Epidermal melanocyte (primary cell): ENCODE data around the gene HIBADH.

Source experiments
- DNase-seq: peaks from one replicate; pipeline ENCODE4 v3.0.0; 2011; ENCODE audit warnings: low spot score; ENCODE audit not compliant: insufficient read length

HIBADH gene

GRCh38 chr7:27636326-27637006, 26.2 kb downstream of the HIBADH start:
- DNase-seq = no peak

- no peak for DNase-seq
Measured at GRCh38 chr7:27635728-27636127, 27.0 kb downstream of the HIBADH start.

DNA sequence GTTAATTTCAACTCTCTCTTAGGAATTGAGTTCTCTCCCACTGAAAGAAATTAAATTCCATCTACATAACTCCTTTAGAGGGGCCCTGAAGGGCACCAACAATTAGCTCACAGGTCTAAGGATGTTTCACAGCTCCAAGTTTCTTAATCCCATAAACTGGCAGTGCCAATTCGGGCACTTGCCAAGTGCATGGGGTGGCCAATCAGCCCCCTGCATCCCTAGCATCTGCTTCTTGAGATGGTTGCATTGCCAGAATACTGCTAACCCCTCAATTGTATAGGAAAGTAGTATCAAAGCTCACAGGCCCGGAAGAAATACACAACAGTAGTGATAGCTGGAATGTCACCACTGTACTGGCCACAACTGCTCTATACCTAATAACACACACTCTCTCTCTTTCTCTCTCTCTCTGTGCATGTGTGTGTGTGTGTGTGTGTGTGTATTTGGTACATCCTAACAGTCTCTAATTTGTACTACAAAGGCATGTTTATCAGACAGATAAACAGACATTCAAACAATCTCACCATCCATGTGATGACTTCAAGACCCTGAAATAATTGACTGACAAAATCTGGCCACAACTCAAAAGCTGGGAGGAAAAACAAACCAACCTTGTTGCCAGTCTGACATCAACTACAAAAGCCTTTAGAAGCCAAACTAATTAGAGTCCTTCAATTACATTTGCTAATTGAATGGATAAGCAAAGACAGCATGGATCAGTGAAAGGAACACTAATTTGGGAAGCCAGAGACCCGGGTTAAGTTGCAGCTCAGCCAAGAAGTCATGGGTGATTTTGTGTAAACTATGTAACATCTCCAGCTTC, 27.8 kb downstream of the HIBADH start:
- DNase-seq = no peak

GRCh38 chr7:27633062-27633461, 29.6 kb downstream of the HIBADH start:
- no peak for DNase-seq

- DNase-seq = no peak
Measured at GRCh38 chr7:27631391-27631790, 31.3 kb downstream of the HIBADH start.

DNA sequence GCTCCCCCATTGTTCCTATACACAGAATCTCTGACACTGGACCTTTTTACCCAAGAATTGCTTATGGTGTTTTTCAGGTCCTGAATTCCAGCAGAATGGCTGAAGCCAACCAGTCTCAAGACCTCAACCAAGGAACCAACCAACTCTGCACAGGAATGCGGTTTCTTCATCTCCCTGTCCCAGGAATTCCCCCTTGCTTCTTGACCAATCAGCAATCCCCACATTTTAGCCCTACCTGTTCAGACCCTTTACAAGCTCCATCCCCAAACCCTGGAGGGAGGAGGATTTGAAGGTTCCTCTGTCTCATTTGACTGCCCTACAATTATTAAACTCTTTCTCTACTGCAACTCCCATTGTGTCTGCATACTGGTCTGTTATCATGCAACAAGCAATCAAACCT, 35.5 kb downstream of the HIBADH start:
- DNase-seq = no peak

DNA sequence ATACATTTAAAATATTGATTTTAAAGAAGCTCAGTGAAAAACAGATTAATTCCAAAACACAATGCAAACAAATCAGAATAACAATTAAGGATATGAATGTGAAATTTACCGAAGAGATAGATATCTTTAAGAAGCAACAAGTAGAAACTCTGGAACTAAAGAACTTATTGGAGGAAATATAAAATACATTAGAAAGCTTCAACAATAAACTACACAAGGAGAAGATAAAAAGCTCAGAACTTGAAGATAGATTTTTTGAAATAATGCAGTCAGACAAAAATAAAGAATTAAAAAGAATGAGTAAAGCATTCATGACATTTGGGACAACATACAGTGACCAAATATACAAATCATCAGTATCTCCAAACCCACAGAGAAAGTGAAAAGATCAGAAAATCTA, 43.2 kb downstream of the HIBADH start:
- DNase-seq = no peak

GRCh38 chr7:27617651-27618381, 44.9 kb downstream of the HIBADH start:
- no peak for DNase-seq

- no peak for DNase-seq
Measured at GRCh38 chr7:27616914-27617548, 45.7 kb downstream of the HIBADH start.

DNA sequence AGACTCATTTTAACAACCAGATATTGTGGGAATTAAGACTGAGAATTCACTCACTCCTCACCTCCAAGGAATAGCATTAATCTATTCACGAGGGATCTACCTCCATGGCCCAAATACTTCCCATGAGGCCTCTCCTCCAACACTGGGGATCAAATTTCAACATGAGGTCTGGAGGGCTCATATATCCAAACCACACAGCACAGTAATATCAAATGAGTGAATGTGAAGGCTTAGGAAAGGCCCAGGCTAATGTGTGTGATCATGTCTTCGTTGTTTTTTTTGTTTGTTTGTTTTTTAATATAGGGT, 46.5 kb downstream of the HIBADH start:
- DNase-seq = no peak

DNA sequence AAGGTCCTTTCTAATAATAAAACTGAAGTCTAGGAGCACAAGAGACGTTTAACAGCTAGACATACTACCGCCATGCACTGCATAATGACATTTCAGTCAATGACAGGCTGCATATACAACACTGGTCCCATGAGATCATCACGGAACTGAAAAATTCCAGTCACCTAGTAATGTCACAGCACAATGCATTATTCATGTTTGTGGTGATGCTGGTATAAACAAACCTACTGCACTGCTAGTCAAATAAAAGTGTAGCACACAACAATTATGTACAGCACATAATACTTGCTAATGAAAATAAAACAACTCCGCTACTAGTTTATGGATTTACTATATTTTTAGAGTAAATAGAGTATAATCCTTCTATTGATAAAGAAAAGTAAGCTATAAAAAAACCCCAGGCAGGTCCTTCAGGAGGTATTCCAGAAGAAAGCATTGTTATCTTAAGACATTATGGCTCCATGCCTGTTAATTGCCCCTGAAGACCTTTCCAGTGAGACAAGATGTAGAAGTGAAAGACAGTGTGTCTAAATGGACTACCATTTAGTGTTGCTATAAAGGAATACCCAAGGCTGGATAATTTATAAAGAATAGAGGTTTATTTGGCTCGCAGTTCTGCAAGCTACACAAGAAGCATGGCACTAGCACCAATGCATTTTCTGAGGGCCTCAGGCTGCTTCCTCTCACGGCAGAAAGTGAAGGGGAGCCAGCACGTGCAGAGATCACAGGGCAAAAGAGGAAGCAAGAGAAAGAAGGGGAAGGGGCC, 47.1 kb downstream of the HIBADH start:
- no peak for DNase-seq

DNA sequence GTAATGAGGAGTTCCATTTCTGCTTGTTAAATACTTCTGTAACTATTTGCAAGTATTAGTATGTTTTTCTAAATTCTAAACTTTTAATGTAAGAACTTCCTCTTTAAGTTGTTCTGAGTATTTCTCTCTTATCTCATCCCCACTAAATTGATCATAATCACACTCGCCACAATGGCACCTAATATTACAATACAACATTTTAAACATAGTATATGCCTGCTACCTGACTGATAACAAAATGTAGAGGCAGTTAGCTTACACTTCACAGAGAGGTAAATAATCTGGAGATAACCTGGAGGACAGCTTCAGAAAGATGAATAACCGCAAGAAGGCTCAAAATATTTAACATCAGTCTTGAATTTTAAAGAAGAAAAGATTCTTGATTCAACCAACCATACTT, 48.6 kb downstream of the HIBADH start:
- DNase-seq = no peak

DNA sequence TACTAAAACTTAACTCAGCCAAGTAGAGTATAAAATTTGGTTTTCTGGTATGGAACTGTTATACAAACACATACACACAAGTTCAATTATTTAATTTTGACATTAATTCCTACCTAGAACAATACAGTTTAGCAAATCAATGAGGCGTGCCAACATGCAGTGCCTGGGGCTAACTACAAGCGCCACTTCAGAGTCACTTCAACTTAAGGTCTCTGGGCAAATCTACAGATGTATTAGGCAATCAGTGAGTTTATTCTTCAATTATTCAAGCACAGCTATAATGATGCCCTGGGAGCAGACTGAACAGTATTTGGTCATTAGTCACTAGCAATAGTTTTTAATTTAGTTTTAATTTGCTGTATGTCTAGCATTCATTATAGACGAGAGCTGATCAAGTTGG, 51.6 kb downstream of the HIBADH start:
- no peak for DNase-seq

GRCh38 chr7:27608776-27609495, 53.7 kb downstream of the HIBADH start:
- DNase-seq = no peak

DNA sequence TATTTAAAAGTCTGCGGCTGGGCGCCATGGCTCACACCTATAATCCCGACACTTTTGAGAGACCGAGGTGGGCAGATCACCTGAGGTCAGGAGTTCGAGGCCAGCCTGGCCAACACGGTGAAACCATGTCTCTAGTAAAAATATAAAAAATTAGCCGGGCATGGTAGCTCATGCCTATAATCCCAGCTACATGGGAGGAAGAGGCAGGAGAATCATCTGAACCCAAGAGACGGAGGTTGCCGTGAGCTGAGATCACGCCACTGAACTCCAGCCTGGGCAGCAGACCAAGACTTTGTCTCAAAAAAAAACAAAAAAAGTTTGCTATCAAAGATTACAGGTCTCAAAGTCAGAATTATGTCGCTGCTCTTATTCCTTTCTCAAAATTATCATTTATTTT, 55.5 kb downstream of the HIBADH start:
- no peak for DNase-seq

- DNase-seq = no peak
Measured at GRCh38 chr7:27606270-27607209, 56.1 kb downstream of the HIBADH start.

DNA sequence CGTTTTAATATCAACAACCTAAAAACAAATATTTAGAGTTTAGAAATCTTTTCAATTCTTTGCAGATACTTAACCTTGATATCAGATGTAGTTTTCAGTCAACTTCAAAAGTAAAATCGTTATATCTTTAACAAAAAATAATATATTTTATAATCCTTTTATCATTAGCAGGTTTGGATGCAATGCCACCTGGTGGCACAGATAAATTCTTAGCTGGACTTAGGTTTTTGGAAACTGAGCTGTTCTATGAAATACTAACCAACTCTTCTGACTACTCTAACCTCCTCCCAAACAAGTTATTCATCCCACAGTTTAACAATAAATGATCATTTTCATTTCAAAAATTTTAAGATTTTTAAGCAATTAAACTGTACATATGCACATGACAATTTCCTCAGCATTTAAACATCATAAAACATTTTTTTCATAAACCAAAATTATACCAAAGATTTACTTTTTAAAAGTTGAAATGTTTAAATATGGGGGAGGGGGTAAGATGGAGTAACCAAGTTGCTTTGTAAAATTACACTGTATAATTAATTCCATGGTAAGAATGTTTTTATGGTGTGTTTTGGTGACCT, 56.9 kb downstream of the HIBADH start:
- DNase-seq = no peak

DNA sequence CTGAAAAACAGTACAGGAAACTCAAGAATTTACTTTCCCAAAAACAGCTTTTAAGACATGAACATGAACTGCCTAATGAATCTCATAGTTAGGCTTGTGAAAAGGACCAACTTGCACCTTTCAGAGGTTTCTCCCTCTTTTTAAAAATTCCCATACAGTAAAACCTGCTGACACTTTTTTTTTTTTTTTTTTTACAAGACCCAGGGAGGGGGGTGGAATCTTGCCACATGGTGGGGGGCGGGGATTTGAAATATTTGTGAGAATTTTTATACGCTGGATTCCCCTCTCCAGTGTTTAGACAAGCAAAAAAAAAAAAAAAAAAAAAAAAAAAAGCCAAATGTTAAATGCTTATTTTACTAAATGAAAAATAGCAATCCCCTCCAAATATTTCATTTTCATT, 57.4 kb downstream of the HIBADH start:
- DNase-seq = no peak

DNA sequence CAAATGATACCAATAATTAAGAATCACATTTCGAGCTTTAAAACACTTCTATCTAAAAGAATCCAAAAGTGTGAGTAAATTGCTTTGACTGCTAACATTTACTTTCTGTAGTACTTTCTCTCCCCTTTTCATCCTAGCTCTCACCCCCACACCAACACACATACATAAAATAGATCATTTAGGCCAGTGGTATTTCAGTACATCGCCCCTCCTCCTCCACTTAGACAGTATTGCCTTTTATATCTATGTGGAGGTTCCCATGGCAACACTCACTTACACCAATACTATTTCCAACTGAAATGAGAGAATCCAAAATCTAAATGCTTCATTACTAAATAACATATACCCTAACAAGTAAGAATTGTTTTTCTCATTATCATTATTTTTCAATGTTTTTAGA, 58.9 kb downstream of the HIBADH start:
- DNase-seq = no peak
